Measurements from ENCODE around the gene ISL1. TPM values are rescaled to one million over a fixed set of nuclear protein-coding genes. Genes with fewer than 3 reads are reported as not detected.
A peak's percentile ranks its signal among the peaks of the same experiment; 100 is the strongest.

The ISL1 gene
- total RNA-seq, 1 experiment from 2014 or later = 1.3 TPM

GRCh38 chr5:51416149-51416548 lies 32.9 kb downstream of the ISL1 start:
- Histone ChIP-seq H3K27ac (ENCODE audit: low read depth, low read length) (no peak overlapping the region), H2AFZ (ENCODE audit: low read depth, low read length, poor library complexity, severe bottlenecking) (no peak overlapping the region), H3K9me3 (ENCODE audit: control insufficient read depth in 1 of 2, insufficient read depth in 1 of 2, low read depth in 1 of 2, low read length in 2 of 2) (no peaks in the 10 kb centered on the region), H3K27me3 (ENCODE audit: insufficient read depth, low read length) (no peaks in the 10 kb centered on the region), H3K9me2 (ENCODE audit: insufficient read depth) (no peaks in the 10 kb centered on the region), H3K4me1 (ENCODE audit: control insufficient read depth in 1 of 2, insufficient read depth in 2 of 2, low read length in 2 of 2) (no peaks in the 10 kb centered on the region), H3K9ac (ENCODE audit: low read length) (no peak overlapping the region), H3K36me3 (ENCODE audit: control insufficient read depth in 1 of 2, insufficient read depth in 2 of 2, low read length in 2 of 2) (no peaks in the 10 kb centered on the region), H3K4me2 (ENCODE audit: low read length) (no peak overlapping the region), H3K79me2 (ENCODE audit: insufficient read depth, low read length) (no peaks in the 10 kb centered on the region), H4K20me1 (ENCODE audit: insufficient read depth) (no peaks in the 10 kb centered on the region), H3K4me3 (replicated peaks in 1 of 2; ENCODE audit: low read depth in 1 of 2, low read length in 2 of 2) (no peak overlapping the region)
- ChIA-PET CTCF (no interaction called here), POLR2A (no interaction called here), RAD21 (ENCODE audit: low non-redundant PET in 1 of 2, low total read pairs in 2 of 2, uncharacterized antibody in 2 of 2, unreplicated experiment in 2 of 2) (no interaction called here)
- TF ChIP-seq CTCF (IDR thresholded peaks at IDR 0.05 in 2 of 3, conservative IDR thresholded peaks at IDR 0.05 in 1 of 3; ENCODE audit: borderline replicate concordance in 1 of 3, insufficient read depth in 1 of 3, low read depth in 2 of 3, low read length in 2 of 3) (0 out of 6 replicates have a peak, but pooled peaks of 1 of the 3 experiments have one; percentile 22), CBX3 (IDR thresholded peaks at IDR 0.05; ENCODE audit: low read depth) (no peak), RAD21 (IDR thresholded peaks at IDR 0.05; ENCODE audit: low read depth) (peak; percentile 32; the same call in 1 of the 2 replicates)
- ATAC-seq (peak; percentile 40; the same call in 1 of the 2 replicates), DNase-seq (ENCODE audit: low read depth, low spot score) (no peak)
- no TSS peak for BruUV-seq (replicated peaks)
- intact Hi-C loops (cut with micrococcal nuclease) = no loop called here

GRCh38 chr5:51433052-51433710 lies 49.9 kb downstream of the ISL1 start:
- peak overlapping the region; percentile 29 for H3K4me2 ChIP-seq (ENCODE audit: low read length)
- H4K20me1 ChIP-seq (ENCODE audit: insufficient read depth) = no peaks in the 10 kb centered on the region
- DNase-seq (ENCODE audit: low read depth, low spot score) = peak; percentile 18
- CTCF ChIA-PET = no interaction called here
- H2AFZ ChIP-seq (ENCODE audit: low read depth, low read length, poor library complexity, severe bottlenecking) = peak overlapping the region; percentile 22
- H3K4me3 ChIP-seq (replicated peaks in 1 of 2; ENCODE audit: low read depth in 1 of 2, low read length in 2 of 2) = no peak overlapping the region
- H3K4me1 ChIP-seq (ENCODE audit: control insufficient read depth in 1 of 2, insufficient read depth in 2 of 2, low read length in 2 of 2) = peaks cover 4 to 21% of the 10 kb centered on the region in 2 experiments; a peak in 3 of 4 replicates
- no peaks in the 10 kb centered on the region for H3K36me3 ChIP-seq (ENCODE audit: control insufficient read depth in 1 of 2, insufficient read depth in 2 of 2, low read length in 2 of 2)
- POLR2A ChIA-PET = no interaction called here
- H3K9ac ChIP-seq (ENCODE audit: low read length) = no peak overlapping the region
- peak; percentile 74 for ATAC-seq
- no peaks in the 10 kb centered on the region for H3K79me2 ChIP-seq (ENCODE audit: insufficient read depth, low read length)
- no peaks in the 10 kb centered on the region for H3K9me2 ChIP-seq (ENCODE audit: insufficient read depth)
- intact Hi-C loops (cut with micrococcal nuclease) = no loop called here
- peak overlapping the region; percentile 39 for H3K27ac ChIP-seq (ENCODE audit: low read depth, low read length)
- RAD21 ChIA-PET (ENCODE audit: low non-redundant PET in 1 of 2, low total read pairs in 2 of 2, uncharacterized antibody in 2 of 2, unreplicated experiment in 2 of 2) = no interaction called here
- no TSS peak for BruUV-seq (replicated peaks)
- H3K27me3 ChIP-seq (ENCODE audit: insufficient read depth, low read length) = no peaks in the 10 kb centered on the region
- no peaks in the 10 kb centered on the region for H3K9me3 ChIP-seq (ENCODE audit: control insufficient read depth in 1 of 2, insufficient read depth in 1 of 2, low read depth in 1 of 2, low read length in 2 of 2)
- TF ChIP-seq JUND (IDR thresholded peaks at IDR 0.05) = peak; percentile 11; the same call in 1 of the 2 replicates
- TF ChIP-seq REST (IDR thresholded peaks at IDR 0.05; ENCODE audit: low read depth) = no peak
- TF ChIP-seq FOSL1 (IDR thresholded peaks at IDR 0.05; ENCODE audit: low read depth) = peak; percentile 26; the same call in 1 of the 2 replicates
- no peak for TF ChIP-seq RAD21 (IDR thresholded peaks at IDR 0.05; ENCODE audit: low read depth)

Measured in HCT116 (cell line).